Measurements from ENCODE around the gene BCKDHB.

The BCKDHB gene

GRCh38 chr6:80245043-80245442, 138.6 kb downstream of the BCKDHB start:
- Mint-ChIP-seq H3K4me3 (no peak overlapping the region), H3K36me3 (ENCODE audit: low read depth) (peaks cover 10% of the 10 kb centered on the region), H3K27me3 (ENCODE audit: low read depth) (no peaks in the 10 kb centered on the region), H3K9me3 (peaks cover 7% of the 10 kb centered on the region), H3K4me1 (peaks cover 2% of the 10 kb centered on the region), H3K27ac (no peak overlapping the region)
- TF ChIP-seq, protein P1, sequence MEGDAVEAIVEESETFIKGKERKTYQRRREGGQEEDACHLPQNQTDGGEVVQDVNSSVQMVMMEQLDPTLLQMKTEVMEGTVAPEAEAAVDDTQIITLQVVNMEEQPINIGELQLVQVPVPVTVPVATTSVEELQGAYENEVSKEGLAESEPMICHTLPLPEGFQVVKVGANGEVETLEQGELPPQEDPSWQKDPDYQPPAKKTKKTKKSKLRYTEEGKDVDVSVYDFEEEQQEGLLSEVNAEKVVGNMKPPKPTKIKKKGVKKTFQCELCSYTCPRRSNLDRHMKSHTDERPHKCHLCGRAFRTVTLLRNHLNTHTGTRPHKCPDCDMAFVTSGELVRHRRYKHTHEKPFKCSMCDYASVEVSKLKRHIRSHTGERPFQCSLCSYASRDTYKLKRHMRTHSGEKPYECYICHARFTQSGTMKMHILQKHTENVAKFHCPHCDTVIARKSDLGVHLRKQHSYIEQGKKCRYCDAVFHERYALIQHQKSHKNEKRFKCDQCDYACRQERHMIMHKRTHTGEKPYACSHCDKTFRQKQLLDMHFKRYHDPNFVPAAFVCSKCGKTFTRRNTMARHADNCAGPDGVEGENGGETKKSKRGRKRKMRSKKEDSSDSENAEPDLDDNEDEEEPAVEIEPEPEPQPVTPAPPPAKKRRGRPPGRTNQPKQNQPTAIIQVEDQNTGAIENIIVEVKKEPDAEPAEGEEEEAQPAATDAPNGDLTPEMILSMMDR (IDR thresholded peaks at IDR 0.05; ENCODE audit: unreplicated experiment in 3 of 3) = no peak

GRCh38 chr6:80249897-80250296, 143.4 kb downstream of the BCKDHB start:
- H3K27me3 Mint-ChIP-seq (ENCODE audit: low read depth) = no peaks in the 10 kb centered on the region
- TF ChIP-seq, protein P1 (IDR thresholded peaks at IDR 0.05; ENCODE audit: unreplicated experiment in 3 of 3) = no peak
- H3K9me3 Mint-ChIP-seq = no peaks in the 10 kb centered on the region
- no peak overlapping the region for H3K4me3 Mint-ChIP-seq
- H3K4me1 Mint-ChIP-seq = peaks cover 17% of the 10 kb centered on the region
- H3K36me3 Mint-ChIP-seq (ENCODE audit: low read depth) = no peaks in the 10 kb centered on the region
- H3K27ac Mint-ChIP-seq = peak overlapping the region; percentile 10 to 47 (median 42)

DNA sequence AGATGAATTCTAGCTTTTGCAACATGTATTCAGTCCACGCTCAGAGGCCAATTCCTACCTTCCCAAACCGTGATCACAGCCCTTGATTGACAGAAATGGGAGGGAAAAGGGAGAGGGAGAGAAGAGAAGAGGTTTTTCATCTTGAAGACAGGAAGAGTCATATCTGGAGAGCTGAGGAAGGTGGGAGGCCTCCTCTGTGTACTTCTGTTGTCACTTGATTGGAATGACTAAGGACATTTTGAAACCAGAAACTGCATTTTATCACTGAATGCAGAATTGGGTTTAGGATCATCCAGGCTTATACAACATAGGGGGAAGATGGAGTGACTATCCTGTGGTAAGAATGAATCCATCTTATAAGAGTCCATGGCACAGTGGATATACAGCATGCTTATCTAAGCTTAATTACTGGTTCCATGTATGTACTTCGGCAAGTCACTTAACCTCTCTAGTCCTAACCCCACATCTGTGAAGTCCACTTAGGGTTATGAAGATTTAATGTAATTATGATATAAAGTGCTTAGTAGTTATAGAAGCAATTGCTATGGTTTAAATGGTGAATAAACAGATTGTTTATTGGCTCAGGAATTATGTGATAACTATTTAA, 144.0 kb downstream of the BCKDHB start:
- Mint-ChIP-seq H3K27ac (peak overlapping the region; percentile 10 to 47 (median 42)), H3K36me3 (ENCODE audit: low read depth) (no peaks in the 10 kb centered on the region), H3K4me1 (peaks cover 17% of the 10 kb centered on the region), H3K27me3 (ENCODE audit: low read depth) (no peaks in the 10 kb centered on the region), H3K9me3 (no peaks in the 10 kb centered on the region), H3K4me3 (no peak overlapping the region)
- TF ChIP-seq, protein P1 (IDR thresholded peaks at IDR 0.05; ENCODE audit: unreplicated experiment in 3 of 3) = no peak

- TF ChIP-seq, protein P1 (IDR thresholded peaks at IDR 0.05; ENCODE audit: unreplicated experiment in 3 of 3) = no peak
- Mint-ChIP-seq H3K27ac (peak overlapping the region in 2 of 3 experiments; percentile 12 to 42), H3K9me3 (no peaks in the 10 kb centered on the region), H3K27me3 (ENCODE audit: low read depth) (no peaks in the 10 kb centered on the region), H3K4me1 (peaks cover 17% of the 10 kb centered on the region), H3K36me3 (ENCODE audit: low read depth) (no peaks in the 10 kb centered on the region), H3K4me3 (no peak overlapping the region)
These were observed 144.8 kb downstream of the BCKDHB start for GRCh38 chr6:80251321-80251720.

GRCh38 chr6:80254716-80255115, 148.2 kb downstream of the BCKDHB start:
- Mint-ChIP-seq H3K36me3 (ENCODE audit: low read depth) (no peaks in the 10 kb centered on the region), H3K27ac (no peak overlapping the region)

More at GRCh38 chr6:80254716-80255115, 148.2 kb downstream of the BCKDHB start:
- peaks cover 22% of the 10 kb centered on the region for H3K4me1 Mint-ChIP-seq
- H3K4me3 Mint-ChIP-seq = no peak overlapping the region
- TF ChIP-seq, protein P1 (IDR thresholded peaks at IDR 0.05; ENCODE audit: unreplicated experiment in 3 of 3) = no peak
- H3K9me3 Mint-ChIP-seq = no peaks in the 10 kb centered on the region
- no peaks in the 10 kb centered on the region for H3K27me3 Mint-ChIP-seq (ENCODE audit: low read depth)
